Esophagus muscularis mucosa (tissue), 3 donors: ENCODE results near the gene CNPPD1.

Experiments
- CTCF ChIP-seq, 3 experiments: fragments of 200-600 bp in 2 of 3; fragments of 450-650 bp in 1 of 3; sonication (generic) in 2 of 3; IDR thresholded peaks; one replicate each; pipeline ENCODE4 v1.5.1; 2017 to 2019; ENCODE audit warnings: antibody characterized with exemption in 3 of 3, mild to moderate bottlenecking in 2 of 3, moderate library complexity in 1 of 3
- POLR2AphosphoS5 ChIP-seq, 2 donors: sonication (generic); formaldehyde crosslinking; IDR thresholded peaks; one replicate each; pipeline ENCODE4 v1.6.1; 2017; ENCODE audit warnings: antibody characterized with exemption in 2 of 2

GRCh38 chr2:219215871-219216534, 39.3 kb upstream of the CNPPD1 start:
- TF ChIP-seq CTCF (IDR thresholded peaks at IDR 0.05) (no peak), POLR2AphosphoS5 (IDR thresholded peaks at IDR 0.05) (no peak)
